GM12874 (cell line): ENCODE results near the gene STN1.

Experiments used
- CTCF ChIP-seq: IDR thresholded peaks from 2 replicates; pipeline ENCODE4 v1.5.1; 2011; ENCODE audit warnings: low read depth, mild to moderate bottlenecking, control low read depth, low read length, moderate library complexity; ENCODE audit not compliant: insufficient read depth

Gene STN1

GRCh38 chr10:103837370-103838069, 80.5 kb downstream of the STN1 start:
- no peak for TF ChIP-seq CTCF

DNA sequence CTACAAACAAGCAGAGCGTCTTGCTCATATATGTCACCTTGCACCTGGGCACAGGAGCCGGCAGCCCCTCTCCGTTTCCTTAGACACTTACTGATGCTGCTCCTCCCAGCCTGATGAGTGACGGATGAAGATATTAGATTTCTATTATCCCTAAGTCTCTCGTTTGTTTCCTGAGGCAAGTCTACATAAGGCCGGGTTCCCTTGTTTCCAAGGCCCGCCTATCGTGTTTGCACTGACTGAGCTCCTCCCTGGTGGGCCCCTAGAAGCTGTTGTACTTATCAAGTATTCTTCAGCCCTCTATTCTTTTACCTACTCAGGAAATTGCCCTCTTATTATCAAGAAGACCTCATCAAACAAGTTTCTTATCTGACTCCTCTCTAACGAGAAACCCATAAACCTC, 81.1 kb downstream of the STN1 start:
- TF ChIP-seq CTCF: no peak

DNA sequence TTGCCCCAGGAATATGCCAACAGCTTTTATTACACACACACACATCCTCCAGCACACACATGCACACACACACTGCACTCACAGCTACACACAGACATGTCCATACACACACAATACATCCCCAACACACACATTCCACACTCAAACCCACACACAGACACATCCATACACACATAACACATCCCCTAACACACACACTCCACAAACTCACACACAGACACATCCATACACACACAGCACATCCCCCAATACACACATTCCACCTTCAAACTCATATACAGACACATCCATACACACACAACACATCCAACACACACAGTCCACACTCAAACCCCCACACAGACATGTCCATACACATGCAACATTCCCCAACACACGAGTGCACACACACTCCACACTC, 81.7 kb downstream of the STN1 start:
- no peak for TF ChIP-seq CTCF

DNA sequence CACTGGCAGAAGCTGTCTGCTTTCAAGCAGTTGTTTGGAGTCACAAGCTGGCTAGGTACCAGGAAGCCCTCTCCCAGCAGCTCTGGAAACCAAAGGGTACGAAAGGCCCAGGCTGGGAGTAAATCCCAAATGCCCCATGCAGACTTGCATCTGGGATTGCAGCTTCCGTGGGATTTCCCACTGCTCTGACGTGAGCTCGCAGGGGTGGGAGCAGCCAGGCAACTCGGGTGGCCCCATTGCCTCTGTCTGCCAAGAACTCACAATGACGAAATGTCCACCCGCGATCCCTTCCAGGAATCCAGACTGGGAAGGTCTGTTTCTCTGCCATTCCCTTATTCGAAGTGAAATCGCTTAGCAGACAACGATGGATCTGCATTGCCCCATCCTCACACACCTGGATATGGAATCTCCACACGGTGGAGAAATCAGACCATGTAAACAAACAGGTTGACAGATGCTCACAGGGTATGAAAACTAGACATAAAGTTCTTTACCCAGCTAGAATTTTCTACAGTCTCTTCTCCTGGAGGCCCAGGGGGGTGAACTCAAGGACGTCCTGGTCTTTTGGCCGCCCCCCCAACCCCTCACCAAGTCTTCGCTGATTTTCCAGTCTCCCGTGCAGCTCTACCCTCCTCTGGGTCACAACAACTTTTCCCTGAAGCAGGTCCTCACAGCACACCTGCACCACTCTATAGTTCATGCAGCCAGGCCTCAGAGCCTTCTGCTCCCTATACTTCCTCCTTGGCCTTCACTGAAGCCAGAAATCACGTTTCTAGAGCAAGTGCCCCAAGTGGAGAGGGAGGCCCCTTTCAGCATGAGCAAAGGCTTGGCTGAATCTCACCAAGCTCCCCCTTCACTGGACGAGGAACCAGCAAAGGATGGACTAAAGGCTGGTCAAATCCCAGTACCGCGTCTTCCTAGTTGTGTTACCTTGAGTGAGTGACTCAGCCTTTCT, 82.6 kb downstream of the STN1 start:
- no peak for TF ChIP-seq CTCF

GRCh38 chr10:103834436-103835095, 83.4 kb downstream of the STN1 start:
- TF ChIP-seq CTCF: no peak

GRCh38 chr10:103833731-103834365, 84.1 kb downstream of the STN1 start:
- TF ChIP-seq CTCF: no peak

DNA sequence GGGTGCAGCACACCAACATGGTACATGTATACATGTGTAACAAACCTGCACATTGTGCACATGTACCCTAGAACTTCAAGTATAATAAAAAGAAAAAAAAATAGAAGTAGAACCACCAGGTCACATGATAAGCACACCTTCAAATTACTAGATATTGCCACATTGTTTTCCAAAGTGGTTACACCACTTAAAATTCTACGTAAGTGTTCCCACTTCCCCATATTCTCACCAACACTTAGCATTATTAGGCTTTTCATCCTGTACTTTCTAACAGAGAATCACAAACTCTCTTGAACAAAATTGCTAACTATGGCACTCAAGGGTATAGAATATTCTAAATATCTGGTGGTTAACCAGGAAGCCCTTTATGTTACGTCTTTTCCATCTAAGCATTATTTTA, 85.2 kb downstream of the STN1 start:
- no peak for TF ChIP-seq CTCF
